DMS53 treated with DMSO at 0.1 percent for 48 hours (cell line): ENCODE measurements around the gene HBA2.
"Not testable (repeated sequence)": the region's sequence is repeated elsewhere in the genome, so short reads cannot be mapped to it uniquely, and the experiment has no call there.

Experiments
- DNase-seq: peaks from one replicate; lab custom pipeline; 2025; ENCODE audit not compliant: unreplicated experiment; lab: John Stamatoyannopoulos, UW

Gene HBA2

DNA sequence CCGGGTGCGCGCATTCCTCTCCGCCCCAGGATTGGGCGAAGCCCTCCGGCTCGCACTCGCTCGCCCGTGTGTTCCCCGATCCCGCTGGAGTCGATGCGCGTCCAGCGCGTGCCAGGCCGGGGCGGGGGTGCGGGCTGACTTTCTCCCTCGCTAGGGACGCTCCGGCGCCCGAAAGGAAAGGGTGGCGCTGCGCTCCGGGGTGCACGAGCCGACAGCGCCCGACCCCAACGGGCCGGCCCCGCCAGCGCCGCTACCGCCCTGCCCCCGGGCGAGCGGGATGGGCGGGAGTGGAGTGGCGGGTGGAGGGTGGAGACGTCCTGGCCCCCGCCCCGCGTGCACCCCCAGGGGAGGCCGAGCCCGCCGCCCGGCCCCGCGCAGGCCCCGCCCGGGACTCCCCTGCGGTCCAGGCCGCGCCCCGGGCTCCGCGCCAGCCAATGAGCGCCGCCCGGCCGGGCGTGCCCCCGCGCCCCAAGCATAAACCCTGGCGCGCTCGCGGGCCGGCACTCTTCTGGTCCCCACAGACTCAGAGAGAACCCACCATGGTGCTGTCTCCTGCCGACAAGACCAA, at the start of gene HBA2:
Gene HBA2, plus strand, starts transcription at position 503 of the 568 bp plus-strand sequence. Its CDS starts 37 bp downstream, at position 540.
- not testable (repeated sequence) for DNase-seq

DNA sequence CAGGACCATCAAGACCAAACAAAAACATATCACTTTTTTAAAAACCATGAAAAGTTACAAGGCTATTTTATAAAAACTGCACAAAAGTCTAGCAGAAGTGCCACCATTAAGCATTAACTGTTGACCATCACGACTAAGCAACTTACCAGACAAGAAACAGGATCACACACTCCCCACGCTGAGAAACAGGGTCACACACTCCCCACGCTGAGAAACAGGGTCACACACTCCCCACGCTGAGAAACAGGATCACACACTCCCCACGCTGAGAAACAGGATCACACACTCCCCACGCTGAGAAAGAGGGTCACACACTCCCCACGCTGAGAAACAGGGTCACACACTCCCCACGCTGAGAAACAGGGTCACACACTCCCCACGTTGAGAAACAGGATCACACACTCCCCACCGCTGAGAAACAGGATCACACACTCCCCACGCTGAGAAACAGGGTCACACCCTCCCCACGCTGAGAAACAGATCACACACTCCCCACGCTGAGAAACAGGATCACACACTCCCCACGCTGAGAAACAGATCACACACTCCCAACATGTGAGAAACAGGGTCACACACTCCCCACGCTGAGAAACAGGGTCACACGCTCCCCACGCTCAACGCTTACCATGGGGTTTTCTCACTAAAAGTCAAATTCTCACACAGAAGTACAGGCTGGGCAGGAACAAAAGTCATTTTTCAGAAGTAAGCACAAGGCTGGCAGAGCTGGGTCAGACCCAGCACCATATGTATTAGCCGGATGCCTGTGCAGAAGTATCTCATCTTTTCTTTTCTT, 48.9 kb upstream of the HBA2 start:
- DNase-seq: not testable (repeated sequence)

DNA sequence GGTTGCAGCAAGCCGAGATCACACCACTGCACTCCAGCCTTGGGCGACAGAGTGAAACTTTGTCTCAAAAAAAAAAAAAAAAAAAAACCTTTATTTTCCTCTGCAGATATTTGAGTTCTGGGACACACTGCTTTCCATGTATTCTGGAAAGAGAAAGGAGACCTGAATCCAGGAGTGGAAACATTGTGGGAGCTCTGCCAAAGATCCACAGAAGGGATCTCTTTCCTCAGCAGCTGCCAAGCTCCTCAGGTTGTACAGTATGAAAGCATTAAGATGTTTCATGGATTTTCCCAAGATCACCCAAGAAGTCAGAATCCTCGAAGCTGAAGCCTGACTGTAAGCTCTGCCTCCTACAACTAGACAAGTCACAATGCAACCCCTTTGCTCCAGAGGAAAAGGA, 47.7 kb upstream of the HBA2 start:
- DNase-seq: no peak

DNA sequence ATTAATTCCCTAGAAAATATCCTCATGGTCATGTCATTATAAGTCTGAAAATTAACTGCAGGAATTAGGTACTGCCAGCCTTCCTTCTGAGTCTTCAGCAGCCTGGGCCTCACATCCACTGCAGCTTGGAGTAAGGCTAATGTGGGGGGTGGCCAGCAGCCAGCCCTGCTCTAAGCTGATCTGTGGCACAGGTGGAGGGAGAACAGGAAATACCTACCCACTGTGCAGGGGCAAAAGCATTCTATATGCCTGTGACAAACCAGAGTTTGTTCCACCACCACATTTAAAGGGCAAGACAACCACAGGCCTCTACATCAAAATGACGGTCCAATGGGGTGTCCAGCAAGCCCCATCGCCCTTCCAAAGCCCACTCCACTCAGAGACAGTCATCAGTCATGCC, 43.6 kb upstream of the HBA2 start:
- no peak for DNase-seq

DNA sequence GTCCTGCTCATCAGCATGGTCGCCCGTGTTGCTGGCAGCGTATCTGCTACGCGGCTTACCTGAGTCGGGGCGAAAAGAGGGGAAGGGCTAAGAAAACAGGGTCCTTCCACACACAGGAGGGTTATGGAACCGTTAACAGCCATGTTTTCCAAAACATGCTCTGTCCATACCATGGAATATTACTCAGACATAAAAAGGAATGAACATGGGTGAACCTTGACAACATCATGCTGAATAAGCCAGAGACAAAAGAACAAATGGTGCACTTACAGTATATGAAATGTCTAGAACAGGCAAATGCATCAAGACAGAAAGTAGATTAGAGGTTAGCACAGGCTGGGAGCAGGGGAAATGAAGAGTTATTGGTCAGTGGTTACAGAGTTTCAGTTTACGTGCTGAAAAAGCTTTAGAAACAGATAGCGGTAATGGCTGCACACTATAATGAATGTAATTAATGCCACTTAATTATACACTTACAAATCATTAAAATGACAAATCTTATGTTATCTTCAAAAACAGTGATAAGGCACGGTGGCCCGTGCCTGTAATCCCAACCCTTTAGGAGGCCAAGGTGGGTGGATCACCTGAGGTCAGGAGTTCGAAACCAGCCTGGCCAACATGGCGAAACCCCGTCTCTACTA, 42.0 kb upstream of the HBA2 start:
- DNase-seq: no peak

DNA sequence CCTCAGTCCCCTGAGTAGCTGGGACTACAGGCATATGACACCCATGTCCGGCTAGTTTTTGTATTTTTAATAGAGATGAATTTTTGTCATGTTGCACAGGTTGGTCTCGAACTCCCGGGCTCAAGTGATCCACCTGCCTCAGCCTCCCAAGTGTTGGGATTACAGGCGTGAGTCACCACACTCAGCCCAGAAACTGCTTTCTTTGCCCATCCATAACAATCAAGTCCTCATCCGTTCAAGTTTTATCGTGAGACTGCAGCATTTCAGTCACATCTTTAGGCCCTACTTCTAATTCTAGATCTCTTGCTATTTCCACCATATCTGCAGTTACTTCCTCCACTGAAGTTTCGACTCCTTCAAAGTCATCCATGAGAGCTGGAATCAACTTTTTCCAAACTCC, 40.6 kb upstream of the HBA2 start:
- DNase-seq: no peak

DNA sequence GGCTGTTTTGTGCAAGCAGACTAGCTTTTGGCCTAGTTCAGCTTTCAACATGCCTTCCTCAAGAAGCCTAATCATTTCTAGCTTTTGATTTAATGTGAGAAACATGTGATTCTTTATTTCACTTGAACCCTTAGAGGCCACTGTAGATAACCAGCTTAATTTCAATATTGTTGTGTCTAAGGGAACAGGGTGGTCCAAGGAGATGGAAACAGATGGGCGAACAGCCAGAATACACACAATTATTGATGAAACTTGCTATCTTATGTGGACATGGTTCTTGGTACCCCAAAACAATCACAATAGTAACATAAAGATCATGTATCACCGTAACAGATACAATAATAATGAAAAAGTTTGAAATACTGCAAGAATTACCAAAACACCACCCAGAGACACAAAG, 39.0 kb upstream of the HBA2 start:
- no peak for DNase-seq

DNA sequence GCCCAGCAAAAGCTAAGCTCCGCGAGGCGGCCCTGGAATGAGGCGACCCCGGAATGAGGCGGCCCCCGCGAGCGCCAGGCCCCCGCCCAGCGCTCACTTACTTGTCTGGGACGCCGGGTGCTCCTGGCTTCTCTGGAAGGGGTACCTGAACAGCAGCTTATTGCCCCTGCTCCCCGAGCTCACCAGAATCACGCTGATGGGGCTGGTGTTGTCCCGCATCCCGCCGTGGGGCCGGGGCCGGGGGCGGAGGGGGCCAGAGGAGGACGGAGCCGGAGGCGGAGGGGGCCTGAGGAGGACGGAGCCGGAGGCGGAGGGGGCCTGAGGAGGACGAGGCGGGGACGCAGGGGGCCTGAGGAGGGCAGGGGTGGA, 34.6 kb upstream of the HBA2 start:
- DNase-seq: no peak

DNA sequence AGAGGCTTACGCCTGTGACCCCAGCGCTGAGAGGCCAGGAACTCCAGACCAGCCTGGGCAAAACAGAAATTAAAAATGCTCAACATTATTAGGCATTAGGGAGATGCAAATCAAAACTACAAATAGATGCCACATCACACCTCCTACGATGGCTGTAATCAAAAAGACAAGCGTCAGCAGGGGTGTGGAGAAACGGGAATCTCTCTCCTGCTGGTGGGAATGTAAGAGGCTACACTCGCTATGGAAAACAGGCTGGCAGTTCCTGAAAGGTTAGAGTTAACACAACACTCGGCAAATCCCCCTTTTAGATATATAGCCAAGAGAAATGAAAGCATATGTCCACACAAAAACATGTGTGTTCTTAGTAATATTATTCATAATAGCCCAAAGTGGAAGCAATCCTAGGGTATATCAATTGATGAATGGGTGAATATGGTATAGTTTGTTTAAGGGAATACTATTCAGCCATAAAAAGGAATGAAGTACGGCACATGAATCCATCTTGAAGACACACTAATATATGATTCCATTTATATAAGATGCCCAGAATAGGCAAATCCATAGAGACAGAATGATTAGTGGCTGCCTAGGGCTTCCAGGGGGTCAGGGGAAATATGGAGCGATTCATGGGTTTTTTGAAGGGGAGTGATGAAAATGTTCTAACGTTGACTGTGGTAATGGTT, 32.4 kb upstream of the HBA2 start:
- no peak for DNase-seq

DNA sequence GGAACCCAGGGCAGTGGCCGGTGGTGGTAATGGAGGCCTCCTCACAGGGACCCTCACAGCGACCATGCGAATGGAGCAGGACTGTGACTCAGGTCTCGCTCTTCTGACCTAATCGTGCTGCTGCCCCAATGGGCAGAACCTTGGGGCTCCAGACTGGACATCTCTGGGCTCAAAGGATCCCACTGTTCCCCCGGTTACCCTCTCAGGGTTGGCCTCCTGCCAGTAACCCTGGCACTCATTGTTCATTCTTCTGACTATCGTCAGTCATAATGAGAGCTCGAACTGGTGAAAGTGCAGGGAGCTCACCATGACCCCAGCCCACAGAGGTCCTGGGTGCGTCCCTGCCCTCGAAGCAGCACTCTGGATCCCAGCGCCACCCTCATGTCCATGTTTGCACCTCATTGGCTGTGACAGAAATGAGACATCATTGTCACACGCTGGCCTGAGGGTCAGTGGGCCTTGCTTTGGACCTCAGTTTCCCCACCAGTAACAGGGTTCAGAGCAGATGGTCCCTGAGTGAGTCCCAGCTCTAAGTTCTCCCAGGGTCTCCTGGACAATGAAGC, 30.2 kb upstream of the HBA2 start:
- no peak for DNase-seq

DNA sequence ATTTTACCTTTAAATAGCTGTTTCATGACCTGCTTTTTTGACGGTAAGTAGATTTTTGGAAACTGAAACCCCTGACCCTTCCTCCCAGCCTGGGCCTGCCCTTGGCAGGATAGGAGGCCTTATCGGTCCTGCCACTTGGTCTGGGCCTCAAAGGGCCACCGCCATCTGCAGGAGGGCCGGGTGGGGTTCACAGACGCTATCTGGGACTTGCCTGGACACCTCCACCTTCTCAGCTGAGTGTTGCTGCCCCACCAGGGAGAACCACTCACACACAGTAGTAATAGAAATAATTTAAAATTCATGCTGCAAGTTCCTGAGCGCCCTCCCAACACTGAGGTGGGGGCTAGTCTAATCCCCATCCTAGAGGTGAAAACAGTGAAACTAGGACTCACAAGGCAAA, 29.6 kb upstream of the HBA2 start:
- DNase-seq: no peak

DNA sequence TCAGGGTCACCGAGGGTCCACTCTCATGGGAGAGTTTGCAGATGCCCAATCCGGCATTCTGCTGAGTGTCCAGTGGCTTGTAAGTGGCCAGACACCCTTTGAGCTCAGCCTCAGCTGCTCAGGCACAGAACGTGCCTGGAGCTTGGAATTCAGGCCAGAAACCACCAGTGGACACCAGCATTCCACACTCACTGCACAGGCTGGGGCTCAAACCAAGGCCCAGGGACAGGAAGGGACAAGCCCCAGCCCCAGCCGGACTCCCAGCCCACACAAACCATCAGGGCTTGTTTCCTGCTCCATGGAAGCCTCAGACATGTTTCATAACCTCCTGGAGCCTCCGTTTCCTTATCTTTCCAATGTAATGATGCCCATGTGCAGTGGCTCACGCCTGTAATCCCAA, 29.2 kb upstream of the HBA2 start:
- no peak for DNase-seq

DNA sequence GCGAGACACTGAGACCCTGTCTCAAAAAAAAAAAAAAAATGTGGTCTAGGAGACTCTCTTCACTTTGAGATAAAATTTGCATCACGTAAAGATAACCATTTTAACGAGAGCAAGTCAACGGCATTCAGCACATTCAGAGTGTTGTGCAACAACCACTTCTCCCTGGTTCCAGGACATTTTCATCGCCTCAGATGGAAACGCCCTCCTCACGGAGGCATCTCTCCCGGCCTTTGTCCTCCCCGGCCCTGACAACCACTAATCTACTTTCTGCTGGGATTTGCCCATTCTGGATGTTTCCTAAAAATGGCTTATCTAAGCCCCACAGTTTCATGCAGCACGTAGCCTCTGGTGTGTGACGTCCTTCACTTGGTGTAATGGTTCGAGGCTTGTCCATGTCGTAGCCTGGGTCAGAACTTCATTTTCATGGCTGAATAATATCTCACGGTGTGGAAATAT, 27.9 kb upstream of the HBA2 start:
- no peak for DNase-seq

DNA sequence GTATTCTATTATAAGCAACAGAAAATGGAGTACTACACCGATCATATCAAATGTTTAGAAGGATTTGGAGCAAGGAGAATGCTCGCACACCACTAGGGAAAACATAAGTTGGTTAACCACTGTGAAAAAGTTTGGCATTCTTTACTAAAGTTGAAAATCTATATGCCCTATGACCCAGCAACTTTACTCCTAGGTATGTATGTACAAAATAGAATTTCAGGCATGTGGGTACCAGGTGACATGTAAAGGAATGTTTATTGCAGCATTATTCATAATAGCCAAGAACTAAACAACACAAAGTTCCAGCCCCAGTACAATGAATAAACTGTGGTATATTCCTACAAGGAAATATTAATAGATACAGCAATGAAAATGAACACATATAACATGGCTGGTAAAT, 26.0 kb upstream of the HBA2 start:
- DNase-seq: no peak

DNA sequence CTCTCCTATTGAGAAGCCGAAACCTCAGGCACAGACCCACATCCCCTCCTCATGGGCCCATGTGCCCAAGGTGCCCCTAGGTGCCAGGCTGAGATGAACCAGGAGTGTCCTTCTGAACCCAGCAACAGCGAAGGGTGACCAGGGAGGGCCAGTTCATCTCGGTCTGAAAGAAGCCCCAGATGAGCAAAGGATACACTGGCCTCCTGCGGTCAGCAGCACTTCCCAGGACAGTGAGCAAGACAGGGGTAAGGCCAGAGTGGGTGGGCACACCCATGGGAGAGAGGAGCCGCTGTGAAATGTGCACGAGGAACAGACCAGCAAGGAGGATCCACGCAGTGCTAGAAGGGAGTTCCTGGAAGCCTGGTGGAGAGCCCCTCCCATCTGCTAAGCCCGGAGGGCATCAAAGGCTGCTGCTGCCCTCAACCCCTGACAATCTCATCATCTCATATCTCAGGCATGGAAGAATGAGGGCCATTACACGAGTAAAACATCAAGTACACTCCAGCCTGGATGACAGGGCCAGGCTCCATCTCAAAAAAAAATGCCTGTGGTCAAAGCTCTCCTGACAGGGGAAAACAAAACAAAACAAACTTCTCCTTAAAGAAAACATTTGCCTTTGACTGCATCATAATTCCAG, 23.5 kb upstream of the HBA2 start:
- no peak for DNase-seq

DNA sequence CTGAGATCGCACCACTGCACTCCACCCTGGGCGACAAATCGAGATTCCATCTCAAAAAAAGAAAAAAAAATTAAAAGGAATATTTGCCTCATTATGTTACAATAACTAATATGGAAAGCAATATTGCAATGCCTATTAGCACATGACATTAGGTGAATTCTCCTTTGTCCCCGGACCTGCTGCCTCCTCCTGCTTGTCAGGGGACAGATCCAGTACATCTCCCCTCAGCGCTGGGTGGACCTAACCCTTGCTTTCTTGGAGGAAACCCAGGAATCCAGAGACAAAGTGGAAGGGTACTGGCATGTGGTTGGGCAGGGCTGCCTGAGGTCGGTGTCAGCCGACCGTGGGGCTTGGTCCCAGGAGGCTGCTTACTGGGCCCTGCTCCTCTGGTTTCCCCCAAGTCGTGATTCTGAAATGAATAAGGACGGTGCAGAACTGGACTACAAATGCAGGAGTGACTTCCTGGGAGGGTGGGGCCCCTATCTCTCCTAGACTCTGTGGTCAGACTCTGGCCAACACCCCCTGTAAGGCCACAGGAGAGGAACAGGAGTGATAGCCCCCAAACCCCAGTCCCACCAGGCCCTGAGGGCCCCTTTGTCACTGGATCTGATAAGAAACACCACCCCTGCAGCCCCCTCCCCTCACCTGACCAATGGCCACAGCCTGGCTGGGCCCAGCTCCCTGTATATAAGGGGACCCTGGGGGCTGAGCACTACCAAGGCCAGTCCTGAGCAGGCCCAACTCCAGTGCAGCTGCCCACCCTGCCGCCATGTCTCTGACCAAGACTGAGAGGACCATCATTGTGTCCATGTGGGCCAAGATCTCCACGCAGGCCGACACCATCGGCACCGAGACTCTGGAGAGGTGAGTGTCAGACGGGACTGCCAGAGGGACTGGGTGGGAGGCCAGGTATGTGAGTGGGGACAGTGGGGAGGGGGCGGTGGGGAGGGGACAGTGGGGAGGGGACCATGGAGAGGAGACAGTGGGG, 20.2 kb upstream of the HBA2 start, which contains the start of gene HBZ:
Gene HBZ, plus strand, starts transcription at position 504 of the 988 bp plus-strand sequence. Its CDS starts 266 bp downstream, at position 770.
- no peak for DNase-seq

DNA sequence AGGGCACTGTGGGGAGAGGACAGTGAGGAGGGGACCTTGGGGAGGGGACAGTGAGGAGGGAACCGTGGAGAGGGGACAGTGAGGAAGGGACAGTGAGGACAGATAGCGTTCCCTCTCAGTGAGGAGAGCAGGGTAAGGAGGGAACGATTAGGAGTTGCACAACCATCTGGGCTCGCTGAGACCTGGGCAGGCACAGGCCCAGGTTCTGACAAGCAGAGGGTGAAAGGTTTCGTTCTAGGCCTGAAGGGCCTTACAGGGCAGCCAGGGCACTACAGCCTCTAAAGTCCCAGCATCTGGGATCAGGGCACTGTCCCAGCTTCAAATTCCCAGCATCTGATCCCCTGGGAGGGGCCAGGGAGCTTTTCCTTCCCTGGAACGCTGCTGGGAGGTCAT, 19.6 kb upstream of the HBA2 start:
- DNase-seq: not testable (repeated sequence)

DNA sequence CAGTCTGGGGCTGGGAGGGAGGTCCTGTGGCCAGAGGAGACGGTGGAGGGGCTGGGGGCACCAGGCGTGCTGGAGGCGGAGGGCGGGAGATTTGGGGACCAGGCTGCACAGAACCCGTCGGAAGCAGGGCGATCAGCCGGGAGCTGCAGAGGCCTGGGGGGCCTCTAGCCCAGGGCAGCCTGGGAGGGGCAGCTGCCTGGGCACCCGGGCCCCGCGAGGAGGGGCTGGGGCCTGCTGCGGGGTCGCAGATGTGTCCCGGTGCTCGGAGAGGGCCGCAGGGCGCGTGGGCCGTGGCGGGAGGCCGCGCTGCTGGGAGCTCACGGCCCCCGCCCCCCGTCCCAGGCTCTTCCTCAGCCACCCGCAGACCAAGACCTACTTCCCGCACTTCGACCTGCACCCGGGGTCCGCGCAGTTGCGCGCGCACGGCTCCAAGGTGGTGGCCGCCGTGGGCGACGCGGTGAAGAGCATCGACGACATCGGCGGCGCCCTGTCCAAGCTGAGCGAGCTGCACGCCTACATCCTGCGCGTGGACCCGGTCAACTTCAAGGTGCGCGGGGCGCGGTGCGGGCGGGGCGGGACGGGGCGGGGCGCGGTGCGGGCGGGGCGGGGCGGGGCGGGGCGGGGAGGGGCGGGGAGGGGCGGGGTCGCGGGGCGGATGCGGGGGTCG, 19.0 kb upstream of the HBA2 start:
- not testable (repeated sequence) for DNase-seq
